ENCODE data around the gene ITPR1.

ITPR1 gene

DNA sequence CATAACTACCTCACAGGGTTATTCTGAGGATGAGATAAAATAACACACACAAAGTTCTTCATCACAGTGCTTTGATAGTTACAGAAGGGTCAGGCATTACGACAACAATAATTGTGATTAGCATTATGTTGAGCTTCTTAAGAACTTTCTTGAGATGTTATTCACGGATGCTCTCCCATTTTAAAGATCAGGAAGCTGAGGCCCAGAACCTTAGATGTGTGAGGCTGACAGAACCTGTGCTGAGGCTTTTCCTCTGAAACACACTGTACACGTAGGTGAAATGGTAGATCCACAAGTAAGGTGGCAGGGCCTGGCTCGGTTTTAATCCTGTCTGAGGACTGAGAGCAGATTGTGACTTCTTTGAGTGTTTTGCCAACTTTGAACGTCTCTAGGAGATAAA, 274.9 kb downstream of the ITPR1 start:
- no peak for DNase-seq (ENCODE audit: extremely low read depth in 1 of 2, low read depth in 1 of 2)

DNA sequence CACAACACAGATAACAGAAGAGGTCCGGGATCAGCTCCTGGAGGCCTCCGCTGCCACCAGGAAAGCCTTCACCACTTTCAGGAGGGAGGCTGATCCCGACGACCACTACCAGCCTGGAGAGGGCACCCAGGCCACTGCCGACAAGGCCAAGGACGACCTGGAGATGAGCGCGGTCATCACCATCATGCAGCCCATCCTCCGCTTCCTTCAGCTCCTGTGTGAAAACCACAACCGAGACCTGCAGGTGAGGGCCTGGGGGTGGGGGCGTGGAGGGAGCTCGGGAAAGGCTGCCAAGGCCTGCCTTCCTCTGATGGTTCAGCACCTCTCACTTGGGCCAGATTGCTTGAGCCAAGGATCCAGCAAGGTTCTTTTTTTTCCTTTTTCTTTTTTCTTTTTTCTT, 275.4 kb downstream of the ITPR1 start:
- no peak for DNase-seq (ENCODE audit: extremely low read depth in 1 of 2, low read depth in 1 of 2)

DNA sequence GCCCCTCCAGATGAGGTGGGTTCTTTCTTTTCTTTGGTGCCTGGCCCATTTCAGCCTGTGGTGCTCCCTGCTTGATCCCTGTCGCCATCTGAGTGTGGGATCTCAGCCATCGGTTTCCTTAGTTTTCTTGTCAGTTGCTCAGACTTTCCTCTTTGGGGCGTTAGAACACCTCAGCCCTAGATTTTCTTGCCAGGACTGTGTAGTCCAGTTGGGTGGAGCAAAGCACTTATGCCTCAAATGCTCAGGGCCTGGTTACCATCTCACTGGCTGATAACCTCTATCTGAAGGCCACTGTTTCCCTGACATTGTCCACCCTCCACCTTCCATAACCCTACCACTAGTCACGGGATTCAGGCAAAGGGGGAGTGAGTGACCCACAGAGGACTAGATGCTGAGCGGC, 277.4 kb downstream of the ITPR1 start:
- no peak for DNase-seq (ENCODE audit: extremely low read depth in 1 of 2, low read depth in 1 of 2)

DNA sequence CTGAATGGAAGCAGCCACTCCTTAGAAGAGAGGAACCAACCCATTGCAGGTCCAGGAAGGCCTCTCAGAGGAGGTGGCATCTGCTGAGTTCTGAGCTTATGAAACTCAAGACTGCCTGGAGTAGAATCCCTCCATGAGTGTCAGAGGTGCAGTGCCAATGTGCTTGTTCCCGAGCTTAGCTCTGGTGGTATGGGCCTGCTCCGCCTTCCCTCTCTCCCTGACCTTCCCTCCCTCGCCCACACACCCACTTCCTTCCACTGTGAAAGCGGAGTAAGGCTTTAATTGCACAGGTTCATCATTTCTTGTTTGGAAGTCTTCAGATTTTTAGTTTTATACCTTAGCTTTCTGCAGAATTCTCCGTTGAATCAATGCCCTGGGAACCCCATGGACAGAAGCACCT, 278.1 kb downstream of the ITPR1 start:
- no peak for DNase-seq (ENCODE audit: extremely low read depth in 1 of 2, low read depth in 1 of 2)

DNA sequence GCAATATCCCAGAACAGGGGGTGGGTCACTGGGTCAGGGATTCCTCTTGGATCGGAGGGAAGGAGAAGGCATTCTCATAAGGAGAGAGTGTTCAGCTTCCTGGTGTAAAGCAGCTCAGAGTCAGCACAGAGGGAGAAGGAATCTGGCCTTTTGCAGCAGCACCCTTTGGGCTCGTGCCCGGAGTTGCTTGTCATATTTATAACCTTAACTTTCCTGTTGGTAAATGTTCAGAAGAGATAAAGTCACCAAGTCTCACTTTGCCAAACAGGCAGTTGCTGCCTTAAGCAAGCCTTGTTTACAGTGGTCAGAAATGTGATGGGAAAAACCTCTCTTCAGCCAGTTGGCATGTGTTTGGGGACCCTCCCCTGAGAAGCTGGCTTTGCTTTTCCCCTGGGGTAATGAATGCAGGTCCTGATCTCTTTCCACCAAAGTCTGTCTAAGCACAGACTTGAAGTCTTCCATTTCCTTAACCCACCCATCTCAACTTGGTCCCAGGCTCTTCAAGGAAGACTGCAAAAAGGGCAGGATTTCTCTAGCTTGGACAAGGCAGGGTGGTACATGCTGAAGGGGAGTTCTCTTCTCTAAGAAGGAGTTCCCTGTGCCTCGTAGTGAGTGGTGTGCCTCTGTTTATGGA, 279.1 kb downstream of the ITPR1 start:
- no peak for DNase-seq (ENCODE audit: extremely low read depth in 1 of 2, low read depth in 1 of 2)

DNA sequence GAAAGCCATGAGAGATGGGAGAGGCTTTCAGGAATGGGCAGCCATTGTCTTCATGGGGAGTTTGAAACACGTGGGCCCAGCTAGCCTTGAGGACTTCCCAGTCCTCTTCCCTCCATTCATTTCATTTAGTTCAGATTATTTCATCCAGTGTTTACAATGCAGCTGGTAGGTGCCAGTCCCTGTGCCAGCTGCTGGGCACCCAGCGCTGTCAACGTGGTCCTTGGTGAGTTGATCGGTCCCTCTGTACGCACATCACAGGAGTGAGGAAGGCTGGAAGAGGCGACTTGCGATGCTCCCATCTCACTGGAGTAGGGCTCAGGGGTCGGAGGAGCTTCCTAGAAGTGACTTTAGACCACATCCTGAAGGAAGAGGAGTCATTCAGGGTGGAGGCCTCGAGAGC, 279.7 kb downstream of the ITPR1 start:
- DNase-seq (ENCODE audit: extremely low read depth in 1 of 2, low read depth in 1 of 2): no peak

DNA sequence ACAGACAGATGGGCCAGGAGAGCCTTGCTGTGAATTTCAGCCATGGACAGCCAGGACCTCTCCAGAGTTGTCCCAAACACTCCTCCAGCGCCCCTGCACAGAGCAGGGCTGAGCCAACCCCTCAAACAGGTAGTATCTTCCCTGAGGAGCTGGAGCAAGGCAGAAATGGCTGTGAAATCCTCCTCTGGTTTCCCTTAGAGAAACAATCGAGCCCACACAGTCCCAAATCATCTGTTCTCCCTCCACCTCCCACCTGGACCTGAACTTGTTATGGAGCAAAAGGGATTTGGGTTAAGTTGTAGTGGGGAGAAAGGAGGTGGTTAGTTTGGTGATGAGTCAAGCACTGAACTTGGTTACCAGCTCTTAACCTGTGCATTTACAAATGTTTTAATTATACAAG, 280.4 kb downstream of the ITPR1 start:
- no peak for DNase-seq (ENCODE audit: extremely low read depth in 1 of 2, low read depth in 1 of 2)

DNA sequence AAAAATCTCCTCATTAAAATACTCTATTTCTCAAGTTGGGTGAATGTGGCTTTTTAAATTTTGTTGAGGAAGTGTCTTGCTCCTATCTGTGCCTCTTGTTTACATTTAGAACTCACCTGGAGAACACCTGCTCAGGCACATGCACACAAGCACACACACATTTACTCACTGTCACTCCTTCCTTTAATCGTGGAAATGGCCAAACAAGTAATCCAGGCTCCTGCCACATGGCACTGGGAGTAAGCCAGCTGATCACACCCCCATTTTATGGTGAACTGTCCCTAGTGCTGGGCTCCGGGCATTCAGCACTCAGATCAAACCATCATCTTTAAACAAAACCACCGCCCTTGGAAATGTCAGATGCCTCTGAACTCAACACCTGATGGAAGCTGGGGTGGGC, 281.4 kb downstream of the ITPR1 start:
- no peak for DNase-seq (ENCODE audit: extremely low read depth in 1 of 2, low read depth in 1 of 2)

DNA sequence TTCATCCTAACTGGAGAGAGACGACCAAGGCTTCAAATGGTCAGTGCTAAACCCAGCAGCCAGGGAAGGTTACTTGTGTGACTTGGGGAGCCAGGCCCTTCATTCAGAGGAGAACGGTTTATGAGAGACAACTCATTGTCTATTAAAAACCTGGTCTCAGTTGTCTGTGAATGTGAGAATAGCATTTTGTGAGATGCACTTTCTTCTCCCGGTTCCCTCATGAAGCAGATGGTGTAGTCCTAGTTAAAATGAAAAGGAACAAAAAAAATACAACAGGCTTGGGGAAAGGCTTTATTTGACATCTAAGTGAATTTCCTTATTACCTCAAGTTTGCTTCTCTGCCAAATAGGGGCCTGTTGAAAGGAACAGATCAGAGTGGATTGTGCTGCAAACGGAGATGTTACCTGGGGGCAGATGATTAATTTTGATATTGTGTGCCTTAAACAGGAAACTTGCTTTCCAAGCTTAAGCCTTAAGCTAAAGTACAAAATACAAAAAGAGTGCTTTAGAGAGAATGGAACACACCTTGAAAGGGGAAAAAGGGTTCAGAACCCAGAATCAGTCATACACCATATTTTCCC, 283.3 kb downstream of the ITPR1 start:
- DNase-seq (ENCODE audit: extremely low read depth in 1 of 2, low read depth in 1 of 2): no peak

DNA sequence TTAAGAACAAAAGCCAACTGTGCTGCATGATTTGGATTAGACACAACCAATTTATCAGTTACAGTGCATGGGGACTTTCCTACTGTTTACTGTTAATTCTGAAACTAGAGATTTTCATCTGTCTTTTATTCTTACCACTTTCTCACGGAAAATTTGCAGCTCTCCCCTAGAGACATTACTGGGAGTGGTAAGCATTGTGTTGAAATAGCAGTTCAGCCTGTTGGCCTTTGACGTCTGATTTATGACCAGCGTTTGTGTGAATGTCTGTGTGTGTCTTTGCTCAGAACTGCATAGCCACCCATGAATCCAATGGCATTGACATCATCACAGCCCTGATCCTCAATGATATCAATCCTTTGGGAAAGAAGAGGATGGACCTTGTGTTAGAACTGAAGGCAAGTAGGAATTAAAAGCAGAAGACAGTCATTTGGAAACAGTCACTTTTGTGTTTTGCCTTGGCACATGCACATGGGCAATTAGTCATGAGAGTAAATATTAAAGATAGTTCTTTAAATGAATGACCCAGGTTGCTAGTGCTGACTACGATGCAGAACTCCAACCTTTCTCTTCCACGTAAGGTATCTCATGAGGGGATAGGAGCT, 283.9 kb downstream of the ITPR1 start:
- no peak for DNase-seq (ENCODE audit: extremely low read depth in 1 of 2, low read depth in 1 of 2)

DNA sequence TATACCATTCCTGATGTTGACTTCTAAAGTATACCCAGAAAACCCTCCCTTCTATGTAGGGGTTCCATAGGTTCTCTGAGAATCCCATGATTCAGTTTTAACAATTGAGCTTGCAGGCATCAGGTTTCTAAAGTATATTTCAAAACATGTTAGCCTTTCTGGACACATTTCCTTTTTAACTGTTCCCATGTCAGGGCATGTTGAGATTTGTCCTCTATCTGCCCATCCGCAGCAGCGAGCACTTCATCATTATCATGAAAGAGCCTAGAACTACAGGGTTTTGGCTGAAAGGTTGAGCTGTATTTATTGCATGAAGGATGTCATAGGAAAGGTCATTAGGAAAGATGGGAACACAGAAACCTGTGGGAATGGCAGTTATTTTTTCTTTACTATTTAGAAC, 285.0 kb downstream of the ITPR1 start:
- no peak for DNase-seq (ENCODE audit: extremely low read depth in 1 of 2, low read depth in 1 of 2)

DNA sequence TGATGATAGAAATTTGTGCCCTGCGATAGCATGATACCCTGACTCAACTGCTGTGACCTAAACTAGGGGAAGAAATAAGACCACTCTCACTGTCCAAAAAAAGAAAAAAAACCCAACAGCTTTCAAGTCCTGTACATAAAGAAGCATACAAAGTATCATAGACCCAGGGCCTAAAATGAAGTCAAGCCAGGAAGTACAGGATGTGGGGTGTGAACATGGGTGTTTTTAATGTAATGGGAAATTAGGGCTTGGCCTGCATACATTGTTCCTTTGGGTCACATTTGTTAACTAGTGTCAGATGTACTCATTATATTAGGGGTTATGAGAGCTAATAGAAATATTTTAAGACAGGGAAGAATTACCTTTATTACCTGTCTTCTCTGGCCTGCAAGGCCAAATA, 285.6 kb downstream of the ITPR1 start:
- no peak for DNase-seq (ENCODE audit: extremely low read depth in 1 of 2, low read depth in 1 of 2)

DNA sequence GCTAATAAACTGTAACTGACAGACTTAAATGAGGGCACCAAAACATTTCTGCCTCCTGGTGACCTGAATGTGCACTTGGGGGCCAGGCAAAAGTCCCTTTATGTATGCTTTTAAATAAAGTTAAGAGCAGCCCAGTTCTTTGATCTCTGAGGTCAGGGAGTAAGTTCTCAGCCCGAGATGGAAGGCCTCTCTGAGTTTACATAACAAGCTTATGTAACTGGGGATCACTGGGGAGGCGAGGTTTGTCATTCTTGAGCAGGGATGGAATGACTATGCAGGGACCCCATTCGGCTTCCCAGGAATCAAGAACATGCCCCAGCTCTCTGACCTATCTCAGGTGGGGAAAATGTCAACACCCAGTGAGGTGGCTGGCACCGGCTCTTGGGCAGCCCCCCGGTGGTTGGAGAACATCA, 287.4 kb downstream of the ITPR1 start:
- DNase-seq (ENCODE audit: extremely low read depth in 1 of 2, low read depth in 1 of 2): no peak

DNA sequence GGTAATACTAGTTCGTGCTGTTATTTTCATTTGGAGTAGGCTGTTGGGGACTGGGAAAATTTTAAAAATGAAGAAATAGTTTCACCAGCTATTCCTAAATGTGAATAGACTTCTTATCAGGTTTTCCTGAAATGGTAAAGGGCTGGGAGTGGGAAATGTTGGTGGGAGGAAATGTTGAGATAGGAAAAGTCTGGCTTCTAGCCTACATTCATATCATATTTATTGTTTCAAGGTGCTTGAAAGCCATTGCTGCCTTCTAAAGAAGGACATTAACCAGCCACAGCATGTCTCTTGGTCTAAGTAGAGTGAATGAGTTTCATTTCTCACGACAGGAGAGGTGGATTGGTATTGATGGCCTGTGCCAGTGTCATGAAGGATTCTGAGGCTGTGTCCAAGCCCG, 288.9 kb downstream of the ITPR1 start:
- DNase-seq (ENCODE audit: extremely low read depth in 1 of 2, low read depth in 1 of 2): no peak

DNA sequence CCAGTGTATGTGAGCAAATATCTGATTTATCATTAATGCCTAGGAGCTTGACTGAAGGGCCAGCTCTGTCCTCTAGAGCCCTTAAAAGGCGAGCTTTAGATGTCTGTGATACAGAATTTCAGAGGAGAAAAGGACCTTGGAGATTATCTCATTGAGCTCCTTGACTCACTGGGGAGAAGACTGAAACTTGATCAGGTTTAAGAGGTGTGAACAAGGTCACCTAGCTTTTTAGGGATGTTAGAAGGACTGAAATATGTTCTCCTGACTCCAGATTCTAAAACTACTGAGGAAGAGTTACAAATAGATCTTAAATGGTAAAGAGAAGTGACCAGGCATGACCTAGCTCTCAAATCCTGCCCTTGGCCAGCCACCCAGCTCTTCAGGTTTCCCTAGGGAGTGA, 292.4 kb downstream of the ITPR1 start:
- DNase-seq (ENCODE audit: extremely low read depth in 1 of 2, low read depth in 1 of 2): no peak

DNA sequence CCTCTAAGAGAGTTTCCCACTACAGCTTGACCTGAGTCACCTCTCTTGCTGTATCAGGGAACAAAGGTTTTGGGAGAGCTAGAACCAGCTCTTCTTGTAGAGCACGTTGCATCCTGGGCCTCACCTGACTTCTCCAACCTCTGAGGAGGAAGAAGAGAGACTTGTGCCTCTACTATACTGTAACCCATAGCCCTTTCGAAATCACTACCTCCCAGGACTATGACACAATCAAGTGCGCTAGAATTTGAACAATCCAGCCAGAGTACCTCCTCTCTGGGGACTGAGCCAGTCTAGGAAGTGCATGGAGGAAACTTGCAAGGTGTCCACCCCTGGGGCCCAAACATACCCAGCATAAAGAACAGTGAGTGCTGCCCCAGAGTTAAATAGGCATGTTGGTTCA, 293.3 kb downstream of the ITPR1 start:
- DNase-seq (ENCODE audit: extremely low read depth in 1 of 2, low read depth in 1 of 2): no peak

DNA sequence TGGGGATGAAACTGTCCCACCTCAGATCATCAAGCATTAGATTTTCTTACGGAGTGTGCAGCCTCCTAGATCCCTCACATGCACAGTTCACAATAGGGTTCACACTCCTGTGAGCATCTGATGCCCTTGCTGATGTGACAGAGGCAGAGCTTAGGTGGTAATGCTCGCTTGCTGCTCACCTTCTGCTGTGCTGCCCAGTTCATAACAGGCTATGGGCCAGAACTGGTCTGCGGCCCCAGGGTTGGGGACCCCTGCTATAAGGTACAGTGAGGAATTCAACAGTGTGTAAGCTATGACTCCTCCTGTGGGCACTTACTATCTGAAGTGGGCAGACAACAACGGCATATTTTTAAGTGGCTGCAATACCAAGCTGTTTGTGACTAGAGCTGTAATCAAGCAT, 298.2 kb downstream of the ITPR1 start:
- DNase-seq (ENCODE audit: extremely low read depth in 1 of 2, low read depth in 1 of 2): no peak

DNA sequence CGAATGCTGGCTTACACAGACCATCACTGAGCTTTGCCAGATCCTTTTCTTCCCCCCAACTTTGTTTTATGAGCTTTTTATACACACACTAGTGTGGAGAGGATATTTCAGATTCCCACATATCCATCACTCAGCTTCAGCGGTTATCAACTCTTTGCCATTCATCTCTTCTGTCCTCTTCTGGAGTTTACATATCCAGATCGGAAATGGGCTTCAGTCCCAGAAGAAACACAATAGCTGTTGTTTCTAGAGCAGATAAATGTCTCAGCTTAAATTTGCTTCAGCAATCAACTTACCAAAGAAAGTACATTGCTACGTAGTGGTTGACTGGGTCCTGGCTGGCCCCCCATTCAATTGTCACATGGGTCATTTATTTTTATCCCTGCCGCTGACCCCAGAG, 300.2 kb downstream of the ITPR1 start:
- no peak for DNase-seq (ENCODE audit: extremely low read depth in 1 of 2, low read depth in 1 of 2)

DNA sequence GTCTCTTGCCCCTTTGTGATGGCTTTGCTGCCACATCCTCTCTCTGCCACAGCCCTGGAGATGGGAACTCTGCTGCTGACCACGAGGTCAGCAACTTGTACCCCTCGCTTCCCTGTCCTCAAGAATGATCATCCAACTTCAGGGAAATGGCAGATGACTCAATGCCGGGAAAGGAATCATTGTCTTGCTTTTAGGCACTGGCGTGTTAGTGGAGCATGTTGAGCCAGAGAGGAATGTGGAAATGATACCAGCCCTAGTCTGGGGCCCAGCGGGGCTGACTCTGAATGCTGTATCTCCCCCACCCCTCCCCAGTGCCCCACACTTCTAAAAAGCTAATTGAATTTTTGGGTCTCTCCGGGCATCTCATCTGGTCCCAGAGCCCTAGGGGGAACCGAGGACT, 301.2 kb downstream of the ITPR1 start:
- no peak for DNase-seq (ENCODE audit: extremely low read depth in 1 of 2, low read depth in 1 of 2)

DNA sequence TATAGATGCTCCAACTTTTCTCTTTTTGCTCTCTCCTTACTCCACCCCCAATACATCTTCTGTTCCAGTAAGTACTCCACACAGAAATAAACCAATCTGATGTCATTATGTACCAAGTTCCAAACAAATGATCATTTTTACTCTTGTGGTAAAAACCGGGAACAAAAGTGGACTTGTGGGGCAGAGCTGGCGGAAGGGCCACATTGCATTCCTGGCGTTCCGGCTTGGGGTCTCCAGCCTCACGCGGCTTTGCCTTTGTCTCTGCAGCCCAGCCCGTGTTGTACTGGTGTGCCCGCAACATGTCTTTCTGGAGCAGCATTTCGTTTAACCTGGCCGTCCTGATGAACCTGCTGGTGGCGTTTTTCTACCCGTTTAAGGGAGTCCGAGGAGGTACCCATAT, 301.6 kb downstream of the ITPR1 start:
- no peak for DNase-seq (ENCODE audit: extremely low read depth in 1 of 2, low read depth in 1 of 2)

DNA sequence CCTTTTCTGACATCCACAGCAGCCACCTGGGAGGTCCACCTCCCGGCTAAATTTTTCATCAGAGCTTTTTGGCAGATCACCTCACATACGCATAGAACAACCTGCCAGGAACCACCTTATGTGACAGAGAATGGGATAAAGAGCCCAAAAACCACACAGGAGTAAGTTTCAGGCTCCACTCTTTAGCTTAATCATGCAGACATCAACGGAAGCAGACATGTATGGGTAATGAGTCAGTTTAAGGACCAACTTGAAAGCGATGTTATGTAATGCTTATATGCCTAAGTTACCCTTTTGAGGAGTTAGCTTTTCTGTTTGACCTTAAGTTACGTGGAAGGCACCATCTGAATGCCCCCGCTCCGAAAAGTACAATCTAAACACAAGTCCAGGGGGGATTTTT, 302.8 kb downstream of the ITPR1 start:
- no peak for DNase-seq (ENCODE audit: extremely low read depth in 1 of 2, low read depth in 1 of 2)

DNA sequence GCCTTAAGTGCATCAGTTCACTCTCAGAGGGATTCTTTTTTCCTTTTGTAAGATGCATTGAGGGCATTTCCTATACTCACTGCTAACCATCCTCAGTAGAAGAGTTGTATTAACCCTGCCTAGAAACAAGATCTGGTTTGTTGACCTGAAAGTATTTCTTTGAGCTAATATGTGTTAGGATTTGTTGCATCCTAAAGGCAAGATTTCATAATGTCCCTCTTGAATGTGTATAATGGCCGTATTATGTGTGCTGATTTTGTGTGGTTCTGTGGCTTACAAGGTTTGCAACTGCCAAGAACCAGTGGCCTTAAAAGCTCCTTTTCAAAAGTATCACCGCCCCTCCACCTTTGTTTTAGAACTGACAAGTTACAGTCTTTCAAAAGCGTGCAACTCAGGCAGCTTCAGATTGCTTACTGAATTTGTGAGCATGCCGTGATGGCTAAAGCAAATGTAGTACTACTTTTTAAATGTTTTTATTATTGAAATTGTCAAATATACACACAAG, 304.1 kb downstream of the ITPR1 start:
- DNase-seq (ENCODE audit: extremely low read depth in 1 of 2, low read depth in 1 of 2): no peak

Data from activated CD8-positive, alpha-beta memory T cell treated with anti-CD3 and anti-CD28 coated beads for 1 hour (primary cell).